Mesothelial cell of epicardium (in vitro differentiated cells): ENCODE measurements around the gene PAM. TPM values are rescaled to one million over a fixed set of nuclear protein-coding genes. Genes with fewer than 3 reads are reported as not detected.

Experiments
- DNase-seq, 2 experiments: peaks; one replicate each; pipeline ENCODE4 v3.0.0; 2021; ENCODE audit warnings: low spot score in 2 of 2; ENCODE audit not compliant: unreplicated experiment in 2 of 2
- H3K27ac Mint-ChIP-seq: 2 replicates; pipeline ENCODE4 v1.8.0; 2021; ENCODE audit warnings: mixed read lengths
- H3K27me3 Mint-ChIP-seq: 2 replicates; pipeline ENCODE4 v1.8.0; 2021; ENCODE audit warnings: low read depth, mixed read lengths
- H3K36me3 Mint-ChIP-seq: 2 replicates; pipeline ENCODE4 v1.8.0; 2021; ENCODE audit warnings: mixed read lengths
- H3K4me1 Mint-ChIP-seq: 2 replicates; pipeline ENCODE4 v1.8.0; 2021; ENCODE audit warnings: mixed read lengths
- H3K4me3 Mint-ChIP-seq: 2 replicates; pipeline ENCODE4 v1.8.0; 2021; ENCODE audit warnings: mild to moderate bottlenecking, moderate library complexity, mixed read lengths
- H3K9me3 Mint-ChIP-seq: 2 replicates; pipeline ENCODE4 v1.8.0; 2021; ENCODE audit warnings: mixed read lengths
- CTCF ChIP-seq: fragments of 200-600 bp; sonication (generic); IDR thresholded peaks from one replicate; pipeline ENCODE4 v1.5.0; 2021; ENCODE audit warnings: antibody characterized with exemption; ENCODE audit not compliant: unreplicated experiment
- total RNA-seq: library from RNA; stranded (reverse); gene quantifications from 3 replicates; pipeline ENCODE4 v1.2.1, GENCODE V29; 2021

PAM gene
- total RNA-seq, 1 donor from 2014 or later = 94.3 TPM

- no peaks in the 10 kb centered on the region for H3K27me3 Mint-ChIP-seq
- TF ChIP-seq CTCF = no peak
Observed at GRCh38 chr5:102815540-102816332, 60.6 kb downstream of the PAM start.

GRCh38 chr5:102818345-102818744, 63.2 kb downstream of the PAM start:
- H3K36me3 Mint-ChIP-seq = no peaks in the 10 kb centered on the region
- H3K4me1 Mint-ChIP-seq = peaks cover 16% of the 10 kb centered on the region
- H3K9me3 Mint-ChIP-seq = no peaks in the 10 kb centered on the region
- no peaks in the 10 kb centered on the region for H3K27me3 Mint-ChIP-seq
- no peak overlapping the region for H3K4me3 Mint-ChIP-seq
- TF ChIP-seq CTCF = no peak
- H3K27ac Mint-ChIP-seq = no peak overlapping the region
- DNase-seq = no peak

More at GRCh38 chr5:102815540-102816332, 60.6 kb downstream of the PAM start:
- H3K36me3 Mint-ChIP-seq = no peaks in the 10 kb centered on the region
- H3K9me3 Mint-ChIP-seq = no peaks in the 10 kb centered on the region
- DNase-seq = no peak
- peaks cover 16% of the 10 kb centered on the region for H3K4me1 Mint-ChIP-seq
- H3K27ac Mint-ChIP-seq = no peak overlapping the region
- H3K4me3 Mint-ChIP-seq = no peak overlapping the region

GRCh38 chr5:102818934-102819333, 63.8 kb downstream of the PAM start:
- no peaks in the 10 kb centered on the region for H3K36me3 Mint-ChIP-seq
- no peaks in the 10 kb centered on the region for H3K27me3 Mint-ChIP-seq
- H3K4me3 Mint-ChIP-seq = no peak overlapping the region
- H3K9me3 Mint-ChIP-seq = no peaks in the 10 kb centered on the region
- DNase-seq = no peak
- peaks cover 16% of the 10 kb centered on the region for H3K4me1 Mint-ChIP-seq
- no peak overlapping the region for H3K27ac Mint-ChIP-seq
- no peak for TF ChIP-seq CTCF

- Mint-ChIP-seq H3K4me1 (peaks cover 16% of the 10 kb centered on the region), H3K27ac (no peak overlapping the region), H3K27me3 (no peaks in the 10 kb centered on the region), H3K9me3 (no peaks in the 10 kb centered on the region), H3K4me3 (no peak overlapping the region), H3K36me3 (no peaks in the 10 kb centered on the region)
- DNase-seq = no peak
- TF ChIP-seq CTCF = no peak
Observed at GRCh38 chr5:102819634-102820033, 64.5 kb downstream of the PAM start.

GRCh38 chr5:102823441-102823874, 68.4 kb downstream of the PAM start:
- Mint-ChIP-seq H3K4me3 (no peak overlapping the region), H3K27me3 (no peaks in the 10 kb centered on the region), H3K36me3 (no peaks in the 10 kb centered on the region), H3K4me1 (no peaks in the 10 kb centered on the region), H3K27ac (no peak overlapping the region), H3K9me3 (peaks cover 2% of the 10 kb centered on the region)
- no peak for TF ChIP-seq CTCF
- DNase-seq = no peak
